Measurements from ENCODE around the gene IGFLR1. TPM values are rescaled to one million over a fixed set of nuclear protein-coding genes. Genes with fewer than 3 reads are reported as not detected.

IGFLR1 gene
- total and polyA plus RNA-seq, 2 of the 4 experiments (the other 2 are of a cell fraction) = 0.72 to 2.7 TPM

DNA sequence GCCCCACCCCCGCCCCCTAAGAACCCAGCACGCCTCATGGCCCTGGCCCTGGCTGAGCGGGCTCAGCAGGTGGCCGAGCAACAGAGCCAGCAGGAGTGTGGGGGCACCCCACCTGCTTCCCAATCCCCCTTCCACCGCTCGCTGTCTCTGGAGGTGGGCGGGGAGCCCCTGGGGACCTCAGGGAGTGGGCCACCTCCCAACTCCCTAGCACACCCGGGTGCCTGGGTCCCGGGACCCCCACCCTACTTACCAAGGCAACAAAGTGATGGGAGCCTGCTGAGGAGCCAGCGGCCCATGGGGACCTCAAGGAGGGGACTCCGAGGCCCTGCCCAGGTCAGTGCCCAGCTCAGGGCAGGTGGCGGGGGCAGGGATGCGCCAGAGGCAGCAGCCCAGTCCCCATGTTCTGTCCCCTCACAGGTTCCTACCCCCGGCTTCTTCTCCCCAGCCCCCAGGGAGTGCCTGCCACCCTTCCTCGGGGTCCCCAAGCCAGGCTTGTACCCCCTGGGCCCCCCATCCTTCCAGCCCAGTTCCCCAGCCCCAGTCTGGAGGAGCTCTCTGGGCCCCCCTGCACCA, 45.1 kb upstream of the IGFLR1 start:
- H2BK120ac ChIP-seq (ENCODE audit: low read depth, low read length) = no peak overlapping the region
- intact Hi-C loops (cut with micrococcal nuclease) (no loop called here), dilution Hi-C loops (cut with HindIII; ENCODE audit: low sequenced_read_pairs, unreplicated experiment) (no loop called here), in situ Hi-C loops (cut with MboI; ENCODE audit: low sequenced_read_pairs) (no loop called here)
- H2BK20ac ChIP-seq (ENCODE audit: low read depth, low read length) = no peak overlapping the region
- no peaks in the 10 kb centered on the region for H3K79me1 ChIP-seq (ENCODE audit: low read depth in 1 of 2, low read length in 2 of 2)
- H4K20me1 ChIP-seq (ENCODE audit: insufficient read depth, low read length) = no peaks in the 10 kb centered on the region
- H3K4me2 ChIP-seq (ENCODE audit: low read depth, low read length) = no peak overlapping the region
- no peak overlapping the region for H3K14ac ChIP-seq (replicated peaks; ENCODE audit: low read depth, low read length)
- H3K9me3 ChIP-seq (ENCODE audit: control insufficient read depth, insufficient read depth, low read length) = no peaks in the 10 kb centered on the region
- H2BK5ac ChIP-seq (ENCODE audit: low read depth, low read length, poor library complexity, severe bottlenecking) = no peak overlapping the region
- no peak overlapping the region for H2AFZ ChIP-seq (replicated peaks; ENCODE audit: low read length, poor library complexity)
- no peak overlapping the region for H2BK15ac ChIP-seq (ENCODE audit: low read depth, low read length)
- H4K5ac ChIP-seq (ENCODE audit: low read depth, low read length) = no peak overlapping the region
- CTCF ChIA-PET = no interaction called here
- no peak overlapping the region for H3K18ac ChIP-seq (ENCODE audit: low read depth, low read length)
- no peak for DNase-seq
- H2AK5ac ChIP-seq (ENCODE audit: low read depth, low read length) = no peak overlapping the region
- no peak overlapping the region for H3K4ac ChIP-seq (ENCODE audit: low read depth, low read length)
- peaks cover 5% of the 10 kb centered on the region; the same call in 1 of the 2 replicates for H3K36me3 ChIP-seq (ENCODE audit: control insufficient read depth, insufficient read depth, low read length)
- no peak overlapping the region for H4K8ac ChIP-seq (ENCODE audit: low read depth in 2 of 2, low read length in 2 of 2)
- H2AK9ac ChIP-seq (replicated peaks; ENCODE audit: low read depth, low read length, poor library complexity) = no peak overlapping the region
- no peaks in the 10 kb centered on the region for H3K27me3 ChIP-seq (ENCODE audit: control insufficient read depth, insufficient read depth, low read length)
- no peaks in the 10 kb centered on the region for H3K9me1 ChIP-seq (ENCODE audit: insufficient read depth, low read length)
- no peak for ATAC-seq (ENCODE audit: low read depth)
- no peak overlapping the region for H4K91ac ChIP-seq (ENCODE audit: insufficient read depth, low read depth, low read length)
- POLR2A ChIA-PET (ENCODE audit: unreplicated experiment) = no interaction called here
- no peak overlapping the region for H3K27ac ChIP-seq (ENCODE audit: insufficient read depth, low read length)
- TF ChIP-seq RFX5 (IDR thresholded peaks at IDR 0.05; ENCODE audit: low read depth, low read length) (no peak), CEBPB (IDR thresholded peaks at IDR 0.05; ENCODE audit: low read depth, low read length) (no peak), RCOR1 (IDR thresholded peaks at IDR 0.05; ENCODE audit: insufficient replicate concordance, low read length) (no peak), MXI1 (IDR thresholded peaks at IDR 0.05; ENCODE audit: borderline replicate concordance, low read depth, low read length) (no peak), CHD1 (IDR thresholded peaks at IDR 0.05; ENCODE audit: low read depth, low read length) (no peak), MAFK (IDR thresholded peaks at IDR 0.05; ENCODE audit: low read depth, low read length) (no peak), POLR2A (IDR thresholded peaks at IDR 0.05; ENCODE audit: low read depth, low read length) (no peak), MAZ (IDR thresholded peaks at IDR 0.05; ENCODE audit: borderline replicate concordance, low read depth, low read length) (no peak), BHLHE40 (IDR thresholded peaks at IDR 0.05; ENCODE audit: low read depth, low read length) (no peak), SMC3 (IDR thresholded peaks at IDR 0.05; ENCODE audit: low read depth, low read length) (no peak), RAD21 (IDR thresholded peaks at IDR 0.05; ENCODE audit: low read length) (no peak)
- TF ChIP-seq, protein P1, sequence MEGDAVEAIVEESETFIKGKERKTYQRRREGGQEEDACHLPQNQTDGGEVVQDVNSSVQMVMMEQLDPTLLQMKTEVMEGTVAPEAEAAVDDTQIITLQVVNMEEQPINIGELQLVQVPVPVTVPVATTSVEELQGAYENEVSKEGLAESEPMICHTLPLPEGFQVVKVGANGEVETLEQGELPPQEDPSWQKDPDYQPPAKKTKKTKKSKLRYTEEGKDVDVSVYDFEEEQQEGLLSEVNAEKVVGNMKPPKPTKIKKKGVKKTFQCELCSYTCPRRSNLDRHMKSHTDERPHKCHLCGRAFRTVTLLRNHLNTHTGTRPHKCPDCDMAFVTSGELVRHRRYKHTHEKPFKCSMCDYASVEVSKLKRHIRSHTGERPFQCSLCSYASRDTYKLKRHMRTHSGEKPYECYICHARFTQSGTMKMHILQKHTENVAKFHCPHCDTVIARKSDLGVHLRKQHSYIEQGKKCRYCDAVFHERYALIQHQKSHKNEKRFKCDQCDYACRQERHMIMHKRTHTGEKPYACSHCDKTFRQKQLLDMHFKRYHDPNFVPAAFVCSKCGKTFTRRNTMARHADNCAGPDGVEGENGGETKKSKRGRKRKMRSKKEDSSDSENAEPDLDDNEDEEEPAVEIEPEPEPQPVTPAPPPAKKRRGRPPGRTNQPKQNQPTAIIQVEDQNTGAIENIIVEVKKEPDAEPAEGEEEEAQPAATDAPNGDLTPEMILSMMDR (conservative IDR thresholded peaks at IDR 0.05; ENCODE audit: low read depth, low read length) = no peak
- TF ChIP-seq, protein P2, sequence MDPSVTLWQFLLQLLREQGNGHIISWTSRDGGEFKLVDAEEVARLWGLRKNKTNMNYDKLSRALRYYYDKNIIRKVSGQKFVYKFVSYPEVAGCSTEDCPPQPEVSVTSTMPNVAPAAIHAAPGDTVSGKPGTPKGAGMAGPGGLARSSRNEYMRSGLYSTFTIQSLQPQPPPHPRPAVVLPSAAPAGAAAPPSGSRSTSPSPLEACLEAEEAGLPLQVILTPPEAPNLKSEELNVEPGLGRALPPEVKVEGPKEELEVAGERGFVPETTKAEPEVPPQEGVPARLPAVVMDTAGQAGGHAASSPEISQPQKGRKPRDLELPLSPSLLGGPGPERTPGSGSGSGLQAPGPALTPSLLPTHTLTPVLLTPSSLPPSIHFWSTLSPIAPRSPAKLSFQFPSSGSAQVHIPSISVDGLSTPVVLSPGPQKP (IDR thresholded peaks at IDR 0.05; ENCODE audit: borderline replicate concordance, low read depth, low read length) = no peak
- no peak overlapping the region for H3K4me3 ChIP-seq (ENCODE audit: insufficient read depth, low read depth, low read length)
- H3K4me1 ChIP-seq (ENCODE audit: control insufficient read depth, insufficient read depth, low read length) = no peaks in the 10 kb centered on the region
- no peak overlapping the region for H3K9ac ChIP-seq (ENCODE audit: low read depth, low read length)
- no peak overlapping the region for H3K23ac ChIP-seq (ENCODE audit: low read depth, low read length)
- no peak overlapping the region for H3K56ac ChIP-seq (ENCODE audit: extremely low read depth, insufficient read depth, low read length)
- no TSS peak for BruUV-seq (replicated peaks)
- 89% methylated on average over 7 of the region's 15 CpGs; no CpG with 5 or more reads in 1 of the 2 experiments for WGBS, 2 experiments (ENCODE audit: extremely low coverage in 2 of 2, insufficient read length in 1 of 2)
